Spleen (tissue), 11 donors: Measurements from ENCODE around the gene GSDMA. TPM values are rescaled to one million over a fixed set of nuclear protein-coding genes. Genes with fewer than 3 reads are reported as not detected.
A peak's percentile ranks its signal among the peaks of the same experiment; 100 is the strongest.

Experiments
- DNase-seq: peaks from one replicate; pipeline ENCODE4 v3.0.0-alpha.2; 2020
- H3K27ac ChIP-seq, 8 donors: fragments of 200-600 bp; sonication (generic) in 7 of 8; 1 replicate in 4 of 8; 2 replicates in 4 of 8; pipeline versions ENCODE4 v1.5.0 to v1.8.0; 2016 to 2021; ENCODE audit warnings: inconsistent platforms in 4 of 8, mild to moderate bottlenecking in 4 of 8, moderate library complexity in 1 of 8
- H3K27me3 ChIP-seq, 7 donors: fragments of 200-600 bp; sonication (generic) in 6 of 7; replicated peaks in 1 of 7; 1 replicate in 4 of 7; 2 replicates in 3 of 7; pipeline versions ENCODE4 v1.5.0 to v1.8.0; 2016 to 2021; ENCODE audit warnings: inconsistent platforms in 3 of 7, mild to moderate bottlenecking in 1 of 7
- H3K36me3 ChIP-seq, 6 donors: fragments of 200-600 bp; sonication (generic) in 5 of 6; 1 replicate in 4 of 6; 2 replicates in 2 of 6; pipeline versions ENCODE4 v1.5.0 to v1.8.0; 2016 to 2021; ENCODE audit warnings: inconsistent platforms in 2 of 6
- H3K4me1 ChIP-seq, 6 donors: fragments of 200-600 bp; sonication (generic) in 5 of 6; 1 replicate in 3 of 6; 2 replicates in 3 of 6; pipeline versions ENCODE4 v1.5.0 to v1.8.0; 2016 to 2021; ENCODE audit warnings: inconsistent platforms in 3 of 6
- H3K4me3 ChIP-seq, 8 donors: fragments of 200-600 bp; sonication (generic) in 7 of 8; 1 replicate in 4 of 8; 2 replicates in 4 of 8; pipeline versions ENCODE4 v1.5.0 to v1.8.0; 2016 to 2021; ENCODE audit warnings: inconsistent platforms in 4 of 8, mild to moderate bottlenecking in 4 of 8, moderate library complexity in 2 of 8
- H3K9me3 ChIP-seq, 8 donors: fragments of 200-600 bp; sonication (generic) in 7 of 8; 1 replicate in 4 of 8; 2 replicates in 4 of 8; pipeline versions ENCODE4 v1.5.0 to v1.8.0; 2016 to 2021; ENCODE audit warnings: inconsistent platforms in 4 of 8
- POLR2A ChIP-seq, 3 donors: fragments of 450-650 bp; IDR thresholded peaks; one replicate each; pipeline ENCODE4 v1.5.1; 2017; ENCODE audit warnings: antibody characterized with exemption in 3 of 3, mild to moderate bottlenecking in 1 of 3
- POLR2AphosphoS5 ChIP-seq, 3 donors: sonication (generic); formaldehyde crosslinking; IDR thresholded peaks; one replicate each; pipeline ENCODE4 v1.5.1; 2017; ENCODE audit warnings: antibody characterized with exemption in 3 of 3
- WGBS, 5 donors: extraction: QIAGEN DNeasy Blood & Tissue Kit in 3 of 5; methylation state at CpG; one replicate each; pipeline versions ENCODE4 v1.1.5 to v1.1.7; 2013 to 2018; 5-methylcytosine and 5-hydroxymethylcytosine counted together
- intact Hi-C: fragments of 100-400 bp; cut with DNase I; formaldehyde crosslinking; loops from one replicate; pipeline ENCODE4 v1.15.0; 2023; ENCODE audit warnings: low total_unique reads
- polyA plus RNA-seq, 3 donors: library from polyadenylated mRNA; stranded (reverse); fragments of 200-250 nt; gene quantifications; one replicate each; pipeline ENCODE4 v1.2.1, GENCODE V29; 2013
- total RNA-seq, 7 donors: library from RNA; depleted of rRNA in 3 of 7; stranded (reverse); fragments of >200 nt in 3 of 7; fragmentation: NEBNext Ultra II Directional in 4 of 7; extraction: Animal tissue kit (Norgen Biotek cat#: 25700) in 4 of 7; gene quantifications; one replicate each; pipeline versions ENCODE4 v1.1.0 to v1.2.1, GENCODE V29; 2016 to 2021
- TF ChIP-seq, protein P1 (sequence below), 11 experiments: fragments of 200-600 bp in 7 of 11; fragments of 450-650 bp in 4 of 11; sonication (generic) in 4 of 11; IDR thresholded peaks in 8 of 11; conservative IDR thresholded peaks in 3 of 11; 1 replicate in 7 of 11; 2 replicates in 4 of 11; pipeline versions ENCODE4 v1.4.0 to v1.8.0; 2016 to 2021; ENCODE audit warnings: antibody characterized with exemption in 11 of 11, inconsistent platforms in 4 of 11, mild to moderate bottlenecking in 1 of 11
- donor health status: healthy with polysubstance abuse.
- donor health status: DM: no; HTN: no; CAD: no; lungs with moderate emphysema.
- donor health status: DM: no; HTN: no; CAD: no.
- donor health status: Bipolar disorder and iron deficiency.
- donor health status: healthy.
- donor health status: DM: no; HTN: no; CAD: no.
- donor health status: DM: yes; HTN: yes; CAD: no.

The GSDMA gene
- total and polyA plus RNA-seq, 10 donors: 0.07 to 1.2 (median 0.41) TPM; not detected in 3

- peaks cover 4 to 15% (median 9%) of the 10 kb centered on the region in 6 donors for H3K4me1 ChIP-seq
- no peak for TF ChIP-seq POLR2A (IDR thresholded peaks at IDR 0.05)
- TF ChIP-seq, protein P1, sequence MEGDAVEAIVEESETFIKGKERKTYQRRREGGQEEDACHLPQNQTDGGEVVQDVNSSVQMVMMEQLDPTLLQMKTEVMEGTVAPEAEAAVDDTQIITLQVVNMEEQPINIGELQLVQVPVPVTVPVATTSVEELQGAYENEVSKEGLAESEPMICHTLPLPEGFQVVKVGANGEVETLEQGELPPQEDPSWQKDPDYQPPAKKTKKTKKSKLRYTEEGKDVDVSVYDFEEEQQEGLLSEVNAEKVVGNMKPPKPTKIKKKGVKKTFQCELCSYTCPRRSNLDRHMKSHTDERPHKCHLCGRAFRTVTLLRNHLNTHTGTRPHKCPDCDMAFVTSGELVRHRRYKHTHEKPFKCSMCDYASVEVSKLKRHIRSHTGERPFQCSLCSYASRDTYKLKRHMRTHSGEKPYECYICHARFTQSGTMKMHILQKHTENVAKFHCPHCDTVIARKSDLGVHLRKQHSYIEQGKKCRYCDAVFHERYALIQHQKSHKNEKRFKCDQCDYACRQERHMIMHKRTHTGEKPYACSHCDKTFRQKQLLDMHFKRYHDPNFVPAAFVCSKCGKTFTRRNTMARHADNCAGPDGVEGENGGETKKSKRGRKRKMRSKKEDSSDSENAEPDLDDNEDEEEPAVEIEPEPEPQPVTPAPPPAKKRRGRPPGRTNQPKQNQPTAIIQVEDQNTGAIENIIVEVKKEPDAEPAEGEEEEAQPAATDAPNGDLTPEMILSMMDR (IDR thresholded peaks at IDR 0.05 in 8 of 11, conservative IDR thresholded peaks at IDR 0.05 in 3 of 11): no peak
- TF ChIP-seq POLR2AphosphoS5 (IDR thresholded peaks at IDR 0.05): no peak
- WGBS, 5 donors: 89 to 94% (median 94%) methylated on average over 3 of the region's 3 CpGs
- intact Hi-C loops: no loop called here
- no peaks in the 10 kb centered on the region for H3K9me3 ChIP-seq
- H3K27ac ChIP-seq: no peak overlapping the region
- no peak for DNase-seq
- H3K36me3 ChIP-seq: no peaks in the 10 kb centered on the region
- H3K27me3 ChIP-seq: no peaks in the 10 kb centered on the region
- H3K4me3 ChIP-seq: no peak overlapping the region
These were observed 25.4 kb upstream of the GSDMA start for GRCh38 chr17:39937447-39937846.

- no peaks in the 10 kb centered on the region for H3K9me3 ChIP-seq
- TF ChIP-seq POLR2AphosphoS5 (IDR thresholded peaks at IDR 0.05) (no peak), POLR2A (IDR thresholded peaks at IDR 0.05) (no peak)
- TF ChIP-seq, protein P1 (IDR thresholded peaks at IDR 0.05 in 8 of 11, conservative IDR thresholded peaks at IDR 0.05 in 3 of 11): no peak
- DNase-seq: no peak
- intact Hi-C loops: no loop called here
- peaks cover 4 to 15% (median 9%) of the 10 kb centered on the region in 6 donors for H3K4me1 ChIP-seq
- H3K27me3 ChIP-seq: no peaks in the 10 kb centered on the region
- H3K4me3 ChIP-seq: no peak overlapping the region
- 66 to 84% (median 76%) methylated on average over 8 of the region's 8 CpGs for WGBS, 5 donors
- H3K36me3 ChIP-seq: no peaks in the 10 kb centered on the region
- no peak overlapping the region for H3K27ac ChIP-seq
These were observed 24.5 kb upstream of the GSDMA start for GRCh38 chr17:39938140-39938869.

GRCh38 chr17:39939106-39939505 is 23.7 kb upstream of the GSDMA start:
- WGBS, 5 donors: 88 to 98% (median 90%) methylated on average over 3 of the region's 3 CpGs
- H3K27ac ChIP-seq: no peak overlapping the region
- no peak for DNase-seq
- no peaks in the 10 kb centered on the region for H3K27me3 ChIP-seq
- intact Hi-C loops: no loop called here
- H3K9me3 ChIP-seq: no peaks in the 10 kb centered on the region
- peaks cover 4 to 12% (median 8%) of the 10 kb centered on the region in 6 donors for H3K4me1 ChIP-seq
- no peak overlapping the region for H3K4me3 ChIP-seq
- no peak for TF ChIP-seq POLR2AphosphoS5 (IDR thresholded peaks at IDR 0.05)
- H3K36me3 ChIP-seq: no peaks in the 10 kb centered on the region

DNA sequence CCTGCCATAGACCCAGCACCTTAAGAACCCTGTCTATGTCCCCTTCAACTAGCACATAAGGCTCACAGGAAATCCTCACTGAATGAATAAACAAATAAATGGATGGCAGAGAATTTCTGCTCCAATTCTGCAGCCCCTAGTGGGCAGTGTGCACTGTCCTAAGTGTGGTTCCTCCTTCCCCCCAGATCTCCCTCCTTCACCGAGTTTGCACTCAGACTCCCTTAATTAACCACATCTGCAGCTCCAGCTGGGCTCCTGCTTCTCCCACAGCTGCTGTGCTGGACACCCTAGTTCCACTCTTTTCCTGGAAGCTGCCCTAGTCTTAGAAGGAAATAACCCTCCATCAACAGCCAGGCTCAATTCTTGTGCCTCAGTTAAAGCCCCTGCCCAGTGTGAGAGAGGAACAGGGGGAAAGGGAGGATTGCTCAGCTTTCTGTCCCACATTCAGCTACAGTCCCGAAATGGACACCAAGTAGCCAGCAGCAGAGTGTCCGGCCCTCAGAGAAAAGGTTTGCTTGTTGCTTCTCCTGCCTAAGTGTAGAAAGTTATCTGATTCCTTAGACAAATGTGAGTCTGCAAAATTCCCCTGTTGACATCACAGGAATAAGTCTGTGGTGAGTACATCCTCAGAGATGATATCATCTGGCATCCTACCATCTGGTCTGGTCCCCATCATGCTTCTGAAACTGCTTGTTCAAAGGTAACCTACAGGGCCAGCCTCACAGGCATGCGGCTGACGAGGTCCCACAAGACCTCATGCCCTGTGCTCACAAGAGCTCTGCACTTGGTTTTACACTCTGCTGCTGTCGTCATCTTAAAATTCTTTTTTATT is 23.0 kb upstream of the GSDMA start:
- intact Hi-C loops: no loop called here
- Histone ChIP-seq H3K4me1 (peaks cover 4 to 12% (median 8%) of the 10 kb centered on the region in 6 donors), H3K27me3 (no peaks in the 10 kb centered on the region), H3K27ac (peak overlapping the region in 1 of 8 donors; percentile 8), H3K4me3 (no peak overlapping the region), H3K9me3 (no peaks in the 10 kb centered on the region), H3K36me3 (no peaks in the 10 kb centered on the region)
- no peak for DNase-seq
- TF ChIP-seq, protein P1 (IDR thresholded peaks at IDR 0.05 in 8 of 11, conservative IDR thresholded peaks at IDR 0.05 in 3 of 11): peak in 10 of 11 experiments; percentile 6 to 49 (median 36)
- TF ChIP-seq POLR2AphosphoS5 (IDR thresholded peaks at IDR 0.05) (no peak), POLR2A (IDR thresholded peaks at IDR 0.05) (no peak)
- 56 to 63% (median 62%) methylated on average over 6 of the region's 6 CpGs for WGBS, 5 donors
